ENCODE measurements around the gene ANTXR2.
"Not testable (repeated sequence)": the region's sequence is repeated elsewhere in the genome, so short reads cannot be mapped to it uniquely, and the experiment has no call there.

The ANTXR2 gene

GRCh38 chr4:80072744-80073472, at the start of gene ANTXR2:
ANTXR2 (minus strand) TSS chr4:80073229; CDS start chr4:80072560, 669 bp downstream.
- peak; percentile 49 for DNase-seq

GRCh38 chr4:80121815-80122214, 48.8 kb upstream of the ANTXR2 start:
- not testable (repeated sequence) for DNase-seq

- not testable (repeated sequence) for DNase-seq
Measured at GRCh38 chr4:80119620-80120019, 46.6 kb upstream of the ANTXR2 start.

DNA sequence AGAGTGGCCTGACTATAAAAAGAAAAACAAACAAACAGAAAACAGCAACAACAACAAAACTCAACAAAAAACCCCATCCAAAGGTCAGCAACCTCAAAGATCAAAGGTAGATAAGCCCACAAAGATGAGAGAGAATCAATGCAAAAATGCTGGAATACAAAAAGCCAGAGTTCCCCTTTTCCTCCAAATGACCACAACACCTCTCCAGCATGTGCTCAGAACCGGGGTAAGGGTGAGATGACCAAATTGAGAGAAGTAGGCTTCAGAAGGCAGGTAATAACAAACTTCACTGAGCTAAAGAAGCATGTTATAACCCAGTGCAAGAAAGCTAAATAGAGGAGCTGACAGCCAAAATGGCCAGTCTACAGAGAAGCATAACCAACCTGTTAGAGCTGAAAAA, 43.5 kb upstream of the ANTXR2 start:
- DNase-seq = no peak

DNA sequence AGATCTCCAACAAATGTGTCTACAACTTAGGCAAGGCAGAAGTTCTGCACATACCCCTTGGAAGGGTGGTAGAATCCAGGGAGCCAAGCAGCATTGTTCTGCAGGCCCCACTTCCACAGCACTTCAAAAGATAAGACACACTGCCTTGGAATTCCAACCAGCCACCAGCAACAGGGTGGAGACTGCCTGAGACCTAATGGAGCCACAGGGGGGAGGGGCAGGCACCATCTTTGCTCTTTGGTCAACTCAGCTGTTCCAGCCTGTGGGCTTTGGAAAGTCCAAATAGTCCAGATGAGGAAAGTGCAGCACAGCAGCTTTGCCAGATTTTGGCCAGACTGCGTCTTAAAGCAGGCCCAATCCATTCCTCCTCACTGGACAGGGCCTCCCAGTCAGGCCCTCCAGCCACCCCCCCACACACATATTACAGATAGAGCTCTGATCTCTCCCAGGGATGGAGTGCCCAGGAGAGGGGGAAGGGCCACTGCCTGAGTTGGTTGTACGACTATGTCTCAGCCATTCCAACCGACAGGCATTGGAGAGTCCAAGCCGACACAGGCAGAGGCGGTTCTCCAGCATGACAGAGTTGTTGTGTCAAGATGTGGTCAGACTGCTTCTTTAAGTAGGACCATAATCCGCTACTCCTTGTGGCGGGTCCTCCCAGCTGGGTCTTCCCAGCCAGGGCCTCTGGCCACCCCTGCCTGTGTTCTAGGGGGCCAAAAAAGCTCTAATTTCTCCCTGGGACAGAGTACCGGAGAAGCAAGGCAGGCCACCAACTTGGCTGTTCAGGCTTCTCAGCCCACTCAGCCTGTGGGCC, 42.5 kb upstream of the ANTXR2 start:
- DNase-seq = no peak

GRCh38 chr4:80114732-80115265, 41.8 kb upstream of the ANTXR2 start:
- DNase-seq = no peak

DNA sequence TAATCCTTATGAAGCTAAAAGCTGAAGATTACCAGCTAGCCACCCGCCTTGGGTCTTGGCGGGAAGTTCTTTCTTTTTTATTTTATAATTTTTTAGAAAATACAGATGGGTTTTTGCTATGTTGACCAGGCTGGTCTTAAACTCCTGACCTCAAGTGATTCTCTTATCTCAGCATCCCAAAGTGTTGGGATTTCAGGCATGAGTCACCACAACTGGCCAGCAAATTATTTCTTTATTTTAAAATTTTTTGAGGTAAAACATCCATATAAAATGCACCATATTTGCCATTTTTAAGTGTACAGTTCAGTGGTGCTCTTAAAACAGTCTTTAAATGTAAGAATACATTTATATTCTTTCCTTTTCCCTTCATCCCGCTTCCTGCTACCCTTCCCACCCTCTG, 40.6 kb upstream of the ANTXR2 start:
- no peak for DNase-seq

DNA sequence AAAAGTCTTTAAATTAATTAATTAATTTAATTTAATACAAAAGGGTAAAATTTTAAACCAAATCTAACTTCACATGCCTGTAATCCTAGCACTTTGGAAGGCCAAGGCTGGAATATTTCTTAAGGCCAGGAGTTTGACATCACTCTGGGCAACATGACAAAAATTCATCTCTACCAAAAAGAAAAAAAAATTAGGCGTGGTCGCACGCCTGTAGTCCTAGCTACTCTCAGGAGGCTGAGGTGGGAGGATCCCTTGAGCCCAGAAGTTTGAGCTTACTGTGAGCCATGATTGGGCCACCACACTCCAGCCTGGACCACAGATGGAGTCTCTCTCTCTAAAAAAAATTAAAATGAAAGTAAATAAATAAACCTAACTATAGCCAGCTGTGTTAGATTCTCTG, 39.2 kb upstream of the ANTXR2 start:
- no peak for DNase-seq

DNA sequence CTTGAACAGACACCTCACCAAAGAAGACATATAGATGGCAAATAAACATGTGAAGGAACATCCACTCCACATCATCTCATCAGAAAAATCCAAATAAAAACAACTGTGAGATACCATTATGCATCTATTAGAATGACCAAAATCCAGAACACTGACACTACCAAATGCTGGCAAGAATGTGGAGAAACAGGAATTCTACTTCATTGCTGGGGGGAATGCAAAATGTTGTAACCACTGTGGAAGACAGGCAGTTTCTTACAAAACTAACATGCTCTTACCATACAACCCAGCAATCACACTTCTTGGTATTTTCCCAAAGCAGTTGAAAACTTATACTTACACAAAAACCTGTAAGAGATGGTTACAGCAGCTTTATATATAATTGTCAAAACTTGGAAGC, 38.2 kb upstream of the ANTXR2 start:
- DNase-seq = no peak

DNA sequence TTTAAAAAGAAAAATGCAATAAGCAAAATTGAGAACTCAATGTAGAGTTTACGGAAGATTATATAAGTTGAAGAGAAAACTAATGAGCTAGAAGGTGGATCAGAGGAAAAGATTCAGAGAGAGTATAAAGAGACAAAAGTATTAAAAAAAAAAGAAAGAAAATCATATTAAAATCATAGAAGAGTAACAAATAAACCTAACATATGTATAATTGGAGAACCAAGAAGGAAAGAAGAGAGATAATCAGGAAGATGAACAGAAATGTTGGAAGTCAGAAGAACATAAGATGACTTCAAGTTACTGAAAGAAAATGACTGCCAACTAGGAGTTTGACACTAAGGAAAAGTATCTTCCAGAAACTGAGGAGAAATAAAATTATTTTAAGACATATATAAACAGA, 34.3 kb upstream of the ANTXR2 start:
- DNase-seq = no peak

DNA sequence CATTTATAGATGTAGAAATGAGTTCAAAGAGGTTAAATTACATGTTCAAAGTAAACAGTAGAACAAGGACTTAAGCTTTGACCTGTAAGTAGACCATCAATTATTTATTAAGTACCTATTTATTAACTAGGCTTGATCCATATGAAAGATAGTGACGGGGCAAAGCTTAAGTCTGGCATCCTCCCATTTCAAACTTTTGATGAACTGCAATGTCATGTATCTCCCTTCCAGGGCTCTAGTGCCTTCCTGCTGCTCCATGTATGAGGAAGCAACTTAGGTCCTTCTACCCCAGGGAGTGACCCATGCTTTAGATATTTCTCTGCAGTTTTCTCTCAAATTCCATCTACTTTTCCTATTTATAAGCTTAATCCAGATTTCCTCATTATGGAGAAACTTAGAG, 31.9 kb upstream of the ANTXR2 start:
- no peak for DNase-seq

GRCh38 chr4:80103629-80104028, 30.6 kb upstream of the ANTXR2 start:
- no peak for DNase-seq

GRCh38 chr4:80101792-80102116, 28.7 kb upstream of the ANTXR2 start:
- DNase-seq = no peak

DNA sequence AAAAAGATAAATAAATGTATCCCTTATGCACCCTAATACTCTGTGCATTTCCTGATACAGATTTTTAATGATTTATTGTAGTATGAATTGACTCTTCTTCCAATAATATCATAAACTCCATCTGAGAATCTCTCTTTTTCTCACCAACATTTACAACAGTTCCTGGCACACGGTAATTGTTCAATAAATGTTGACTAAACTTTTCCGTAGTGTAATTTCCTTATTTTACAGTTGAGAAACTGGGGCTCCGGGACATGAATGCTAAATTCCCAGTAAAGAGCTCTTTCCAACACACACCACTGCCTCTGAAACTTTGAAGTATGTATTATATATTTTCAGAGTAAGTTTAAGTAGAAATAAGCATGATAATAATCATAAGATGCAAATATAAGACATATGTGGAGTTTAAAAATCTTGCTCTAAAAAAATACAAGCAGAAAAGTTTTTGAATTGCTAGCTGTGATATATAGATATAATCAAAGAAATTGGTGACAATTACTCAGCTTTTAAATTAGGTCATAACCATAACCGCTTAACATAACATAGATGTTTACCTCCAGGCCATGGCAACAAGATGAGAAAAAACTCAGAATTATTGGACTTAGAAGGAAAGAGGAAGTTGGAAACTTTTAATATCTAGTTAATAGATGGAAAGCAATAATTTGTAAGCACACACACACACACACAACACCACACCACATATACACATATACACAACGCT, 28.2 kb upstream of the ANTXR2 start:
- no peak for DNase-seq

DNA sequence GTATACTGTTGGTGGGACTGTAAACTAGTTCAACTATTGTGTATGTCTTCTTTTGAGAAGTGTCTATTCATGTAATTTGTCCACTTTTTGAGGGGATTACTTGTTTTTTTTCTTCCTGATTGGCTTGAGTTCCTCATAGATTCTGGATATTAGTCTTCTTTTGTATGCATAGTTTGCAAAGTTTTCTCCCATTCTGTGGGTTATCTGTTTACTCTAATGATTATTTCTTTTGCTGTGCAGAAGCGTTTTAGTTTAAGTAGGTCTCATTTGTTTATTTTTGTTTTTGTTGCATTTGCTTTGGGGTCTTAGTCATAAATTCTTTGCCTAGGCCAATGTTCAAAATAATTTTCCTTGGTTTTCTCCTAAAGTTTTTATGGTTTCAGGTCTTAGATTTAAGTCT, 26.6 kb upstream of the ANTXR2 start:
- DNase-seq = no peak

DNA sequence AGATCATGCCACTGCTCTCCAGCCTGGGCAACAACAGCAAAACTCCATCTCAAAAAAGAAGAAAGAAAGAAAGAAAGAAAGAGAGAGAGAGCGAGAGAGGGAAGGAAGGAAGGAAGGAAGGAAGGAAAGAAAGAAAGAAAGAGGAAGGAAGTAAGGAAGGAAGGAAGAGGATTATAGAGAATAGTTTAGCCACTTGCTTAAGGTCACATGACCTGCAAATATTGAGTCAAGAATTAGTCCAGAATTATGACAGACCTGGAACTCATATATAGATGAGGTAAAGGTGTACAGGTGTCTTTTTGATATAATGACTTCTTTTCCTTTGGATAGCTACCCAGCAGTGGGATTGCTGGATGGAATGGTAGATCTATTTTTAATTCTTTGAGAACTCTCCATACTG, 25.6 kb upstream of the ANTXR2 start:
- DNase-seq = no peak

- peak; percentile 84 for DNase-seq
Measured at GRCh38 chr4:80097400-80098177, 24.6 kb upstream of the ANTXR2 start.

GRCh38 chr4:80096175-80096850, 23.3 kb upstream of the ANTXR2 start:
- DNase-seq = no peak

GRCh38 chr4:80094191-80094590, 21.2 kb upstream of the ANTXR2 start:
- no peak for DNase-seq

DNA sequence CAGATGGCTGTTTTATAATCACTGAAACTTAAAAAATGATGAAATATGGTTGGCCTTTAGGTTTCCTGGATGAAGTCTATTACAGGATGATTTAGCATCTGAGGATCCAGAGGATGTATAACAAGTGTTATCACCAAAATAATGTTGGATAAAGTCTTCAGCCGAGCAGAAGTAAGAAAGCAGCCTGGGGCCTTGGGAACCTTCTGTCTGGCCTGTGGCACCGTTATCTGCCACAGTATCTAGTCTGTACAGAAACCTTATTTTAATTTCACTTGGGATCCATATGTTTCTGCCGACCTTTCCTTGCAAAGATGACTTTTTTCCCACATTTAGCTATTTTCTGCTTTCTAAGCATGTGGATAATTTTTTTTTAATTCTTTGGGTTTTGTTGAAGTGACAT, 20.5 kb upstream of the ANTXR2 start:
- DNase-seq = no peak

DNA sequence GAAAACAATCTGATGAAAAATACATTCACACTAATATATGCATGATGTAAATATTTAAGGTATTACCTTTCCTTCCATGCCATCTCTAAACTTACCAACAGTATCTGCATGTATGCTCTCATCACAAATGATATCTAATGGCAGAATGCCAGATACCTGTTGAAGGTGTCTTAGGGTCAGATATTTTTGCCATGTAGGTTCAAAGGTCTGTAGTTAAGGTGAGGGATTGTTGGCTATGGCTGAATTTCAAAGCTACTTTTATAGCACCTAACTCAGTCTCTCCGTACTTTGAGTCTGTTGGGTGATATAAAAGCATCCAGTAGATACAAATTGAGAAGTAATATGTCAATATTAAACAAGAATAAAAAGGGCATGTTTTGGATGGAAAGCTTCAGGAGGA, 19.8 kb upstream of the ANTXR2 start:
- no peak for DNase-seq

DNA sequence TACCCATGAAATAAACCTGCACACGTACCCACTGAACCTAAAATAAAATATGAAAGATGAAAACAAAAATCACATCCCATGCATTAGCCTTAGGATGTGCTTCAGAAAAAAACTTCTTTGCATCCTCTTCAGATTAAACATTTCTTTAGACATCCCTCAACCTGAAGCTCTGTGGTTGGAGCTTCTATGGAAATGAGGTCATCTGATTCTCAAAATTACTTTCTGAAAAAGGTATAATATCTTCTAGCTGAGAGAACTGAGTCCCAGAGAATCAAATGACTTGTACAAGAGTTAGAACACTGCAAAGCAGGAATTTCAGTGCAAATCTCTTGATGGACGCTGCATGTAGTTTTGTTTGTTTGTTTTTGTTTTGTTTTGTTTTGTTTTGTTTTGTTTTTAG, 19.1 kb upstream of the ANTXR2 start:
- no peak for DNase-seq

Measured in NCI-H446 treated with DMSO at 0.1 percent for 48 hours (cell line).